ENCODE data around the gene SOS1. TPM values are rescaled to one million over a fixed set of nuclear protein-coding genes. Genes with fewer than 3 reads are reported as not detected.

Gene SOS1
- total and polyA plus RNA-seq, 5 donors from 2014 or later, result 5.5 to 50.4 (median 12.5) TPM

GRCh38 chr2:38991899-38992298, 129.0 kb downstream of the SOS1 start:
- Mint-ChIP-seq H3K9me3 (no peaks in the 10 kb centered on the region), H3K27me3 (no peaks in the 10 kb centered on the region), H3K27ac (no peak overlapping the region), H3K4me1 (peaks cover 4 to 10% (median 7%) of the 10 kb centered on the region in 4 donors), H3K36me3 (peaks cover 40% of the 10 kb centered on the region), H3K4me3 (no peak overlapping the region)
- no peaks in the 10 kb centered on the region for H3K9me3 ChIP-seq (ENCODE audit: control insufficient read depth in 2 of 2, low read length in 2 of 2)
- H3K27me3 ChIP-seq (ENCODE audit: control insufficient read depth, insufficient read depth, low read length), result no peaks in the 10 kb centered on the region
- H3K4me3 ChIP-seq (ENCODE audit: low read depth, low read length), result no peak overlapping the region
- H3K27ac ChIP-seq (ENCODE audit: insufficient read depth, low read length, poor library complexity, severe bottlenecking), result no peak overlapping the region
- peaks cover 65% of the 10 kb centered on the region for H3K36me3 ChIP-seq (ENCODE audit: control insufficient read depth, insufficient read depth, low read length)
- ATAC-seq (ENCODE audit: low read depth in 2 of 2) (no peak), DNase-seq (no peak)
- H3K4me1 ChIP-seq (ENCODE audit: control insufficient read depth, insufficient read depth, low read length, poor library complexity, severe bottlenecking), result no peaks in the 10 kb centered on the region

DNA sequence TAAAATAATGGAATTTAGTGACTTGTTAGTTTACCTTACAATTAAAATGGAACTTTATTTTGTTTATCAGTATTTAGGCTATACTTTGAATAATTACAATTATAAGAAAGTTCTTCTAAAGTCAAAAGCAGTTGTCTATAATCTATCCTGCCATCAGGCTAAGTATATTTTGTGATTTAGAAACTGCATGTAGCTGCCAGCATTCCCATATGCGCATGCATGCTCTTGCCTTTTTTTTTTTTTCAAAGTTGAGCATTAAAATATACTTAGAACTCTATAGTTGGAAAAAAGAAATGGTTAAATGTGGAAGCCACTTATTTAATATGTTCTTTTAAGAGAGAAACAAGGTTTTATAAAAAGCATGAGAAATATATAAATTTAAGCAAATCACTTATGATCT, 132.1 kb downstream of the SOS1 start:
- Mint-ChIP-seq H3K4me3 (no peak overlapping the region), H3K27me3 (no peaks in the 10 kb centered on the region), H3K9me3 (no peaks in the 10 kb centered on the region), H3K4me1 (peaks cover 4 to 10% (median 6%) of the 10 kb centered on the region in 4 donors), H3K27ac (no peak overlapping the region), H3K36me3 (peaks cover 39% of the 10 kb centered on the region)
- H3K36me3 ChIP-seq (ENCODE audit: control insufficient read depth, insufficient read depth, low read length), result peaks cover 62% of the 10 kb centered on the region
- DNase-seq (no peak), ATAC-seq (ENCODE audit: low read depth in 2 of 2) (no peak)
- no peak overlapping the region for H3K4me3 ChIP-seq (ENCODE audit: low read depth, low read length)
- no peaks in the 10 kb centered on the region for H3K9me3 ChIP-seq (ENCODE audit: control insufficient read depth in 2 of 2, low read length in 2 of 2)
- no peak overlapping the region for H3K27ac ChIP-seq (ENCODE audit: insufficient read depth, low read length, poor library complexity, severe bottlenecking)
- no peaks in the 10 kb centered on the region for H3K27me3 ChIP-seq (ENCODE audit: control insufficient read depth, insufficient read depth, low read length)
- no peaks in the 10 kb centered on the region for H3K4me1 ChIP-seq (ENCODE audit: control insufficient read depth, insufficient read depth, low read length, poor library complexity, severe bottlenecking)

DNA sequence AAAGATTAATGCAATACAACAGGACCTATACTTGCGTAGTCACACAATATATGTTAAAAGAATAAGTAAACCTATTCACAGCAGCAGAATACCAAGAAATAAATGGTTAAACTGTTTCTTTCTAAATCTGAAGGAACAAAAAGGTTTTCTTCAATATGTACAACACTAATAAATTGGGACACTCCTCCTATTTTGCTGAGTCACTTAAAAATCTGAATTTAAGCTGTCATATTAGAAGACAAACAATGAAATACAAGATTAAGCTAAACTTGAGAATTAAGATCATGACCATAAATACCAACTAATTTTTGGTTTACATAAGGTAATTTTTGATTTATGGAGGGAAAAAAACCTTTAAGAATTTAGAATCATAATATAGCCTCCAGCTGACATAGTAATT, 138.4 kb downstream of the SOS1 start:
- Mint-ChIP-seq H3K27me3 (no peaks in the 10 kb centered on the region), H3K4me1 (peaks cover 0 to 5% (median 0%) of the 10 kb centered on the region in 4 donors), H3K9me3 (no peaks in the 10 kb centered on the region), H3K27ac (no peak overlapping the region), H3K4me3 (no peak overlapping the region), H3K36me3 (peaks cover 23% of the 10 kb centered on the region)
- no peaks in the 10 kb centered on the region for H3K27me3 ChIP-seq (ENCODE audit: control insufficient read depth, insufficient read depth, low read length)
- H3K4me1 ChIP-seq (ENCODE audit: control insufficient read depth, insufficient read depth, low read length, poor library complexity, severe bottlenecking), result no peaks in the 10 kb centered on the region
- no peak for ATAC-seq (ENCODE audit: low read depth in 2 of 2)
- H3K36me3 ChIP-seq (ENCODE audit: control insufficient read depth, insufficient read depth, low read length), result peaks cover 31% of the 10 kb centered on the region
- no peak for DNase-seq
- H3K9me3 ChIP-seq (ENCODE audit: control insufficient read depth in 2 of 2, low read length in 2 of 2), result no peaks in the 10 kb centered on the region
- no peak overlapping the region for H3K27ac ChIP-seq (ENCODE audit: insufficient read depth, low read length, poor library complexity, severe bottlenecking)
- H3K4me3 ChIP-seq (ENCODE audit: low read depth, low read length), result no peak overlapping the region

DNA sequence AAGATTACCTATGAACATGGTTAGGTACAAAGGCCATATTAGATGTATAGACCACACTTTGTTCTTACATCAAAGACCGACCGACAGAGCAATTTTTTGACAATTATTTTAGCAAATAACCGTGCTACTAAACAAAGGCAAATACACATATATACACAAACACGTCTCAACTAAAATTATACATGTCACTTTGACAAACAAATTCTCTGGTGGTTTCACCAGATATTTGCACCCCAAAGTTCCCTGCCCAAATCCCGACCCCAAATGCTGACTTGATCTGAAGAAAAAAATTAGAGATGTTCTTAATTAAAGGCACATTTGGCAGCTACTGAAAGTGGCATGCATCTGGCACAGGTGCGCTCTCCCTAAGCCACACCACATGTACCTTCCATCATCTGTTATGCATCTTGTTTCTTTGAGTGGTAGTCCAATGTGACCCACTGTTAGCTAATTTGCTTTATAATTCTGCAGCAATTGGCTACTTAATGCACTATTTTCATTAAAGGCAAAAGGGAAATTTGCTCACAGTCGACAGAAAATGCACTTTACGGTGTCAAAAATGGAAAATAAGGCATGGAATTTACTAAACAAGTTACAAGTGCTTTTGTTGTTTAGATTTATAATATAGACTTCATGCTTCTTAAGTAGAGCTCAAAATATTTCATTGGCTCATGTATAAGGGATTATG, 139.0 kb downstream of the SOS1 start:
- ATAC-seq (ENCODE audit: low read depth in 2 of 2) (no peak), DNase-seq (no peak)
- Mint-ChIP-seq H3K27ac (no peak overlapping the region), H3K4me1 (peaks cover 0 to 5% (median 0%) of the 10 kb centered on the region in 4 donors), H3K4me3 (no peak overlapping the region), H3K9me3 (no peaks in the 10 kb centered on the region), H3K36me3 (peaks cover 19% of the 10 kb centered on the region), H3K27me3 (no peaks in the 10 kb centered on the region)
- Histone ChIP-seq H3K36me3 (ENCODE audit: control insufficient read depth, insufficient read depth, low read length) (peaks cover 25% of the 10 kb centered on the region), H3K27me3 (ENCODE audit: control insufficient read depth, insufficient read depth, low read length) (no peaks in the 10 kb centered on the region), H3K9me3 (ENCODE audit: control insufficient read depth in 2 of 2, low read length in 2 of 2) (no peaks in the 10 kb centered on the region), H3K4me3 (ENCODE audit: low read depth, low read length) (no peak overlapping the region), H3K27ac (ENCODE audit: insufficient read depth, low read length, poor library complexity, severe bottlenecking) (no peak overlapping the region), H3K4me1 (ENCODE audit: control insufficient read depth, insufficient read depth, low read length, poor library complexity, severe bottlenecking) (no peaks in the 10 kb centered on the region)

DNA sequence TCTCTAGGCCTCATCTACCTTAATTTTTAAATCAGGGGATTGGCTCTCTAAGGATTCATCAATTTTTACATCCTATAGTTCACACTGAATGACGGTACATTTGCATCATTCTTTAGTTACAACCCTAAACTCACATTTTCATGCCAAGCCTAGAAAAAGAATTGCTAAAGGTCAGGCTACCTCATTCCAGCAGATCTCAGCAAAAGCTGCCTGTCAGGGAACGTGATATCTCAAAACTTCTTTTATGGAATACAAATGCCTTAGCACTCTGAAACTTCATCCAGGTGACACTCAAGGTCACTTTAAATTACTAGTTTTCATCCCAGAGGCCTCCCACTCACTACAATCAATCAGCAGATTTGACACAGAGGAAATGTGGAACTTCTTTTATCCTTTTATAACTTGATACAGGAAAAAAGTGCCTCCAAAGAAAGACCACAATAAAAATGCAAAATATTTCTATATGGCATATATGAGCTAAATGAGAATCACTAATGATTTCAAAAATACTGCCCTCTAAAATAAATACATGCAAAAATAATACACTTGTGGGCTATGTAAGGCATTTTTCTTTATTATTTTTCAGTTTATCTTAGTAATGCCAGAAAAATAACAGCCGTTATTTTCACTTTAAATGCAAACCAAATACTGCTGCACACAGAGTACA, 139.7 kb downstream of the SOS1 start:
- H3K9me3 ChIP-seq (ENCODE audit: control insufficient read depth in 2 of 2, low read length in 2 of 2), result no peaks in the 10 kb centered on the region
- H3K4me1 ChIP-seq (ENCODE audit: control insufficient read depth, insufficient read depth, low read length, poor library complexity, severe bottlenecking), result no peaks in the 10 kb centered on the region
- ATAC-seq (ENCODE audit: low read depth in 2 of 2) (no peak), DNase-seq (no peak)
- no peak overlapping the region for H3K27ac Mint-ChIP-seq
- H3K36me3 ChIP-seq (ENCODE audit: control insufficient read depth, insufficient read depth, low read length), result peaks cover 18% of the 10 kb centered on the region
- H3K4me3 ChIP-seq (ENCODE audit: low read depth, low read length), result no peak overlapping the region
- H3K27ac ChIP-seq (ENCODE audit: insufficient read depth, low read length, poor library complexity, severe bottlenecking), result no peak overlapping the region
- H3K27me3 ChIP-seq (ENCODE audit: control insufficient read depth, insufficient read depth, low read length), result no peaks in the 10 kb centered on the region
- H3K9me3 Mint-ChIP-seq, result no peaks in the 10 kb centered on the region
- H3K27me3 Mint-ChIP-seq, result no peaks in the 10 kb centered on the region
- no peak overlapping the region for H3K4me3 Mint-ChIP-seq
- H3K36me3 Mint-ChIP-seq, result peaks cover 18% of the 10 kb centered on the region
- peaks cover 0 to 7% (median 0%) of the 10 kb centered on the region in 4 donors for H3K4me1 Mint-ChIP-seq

DNA sequence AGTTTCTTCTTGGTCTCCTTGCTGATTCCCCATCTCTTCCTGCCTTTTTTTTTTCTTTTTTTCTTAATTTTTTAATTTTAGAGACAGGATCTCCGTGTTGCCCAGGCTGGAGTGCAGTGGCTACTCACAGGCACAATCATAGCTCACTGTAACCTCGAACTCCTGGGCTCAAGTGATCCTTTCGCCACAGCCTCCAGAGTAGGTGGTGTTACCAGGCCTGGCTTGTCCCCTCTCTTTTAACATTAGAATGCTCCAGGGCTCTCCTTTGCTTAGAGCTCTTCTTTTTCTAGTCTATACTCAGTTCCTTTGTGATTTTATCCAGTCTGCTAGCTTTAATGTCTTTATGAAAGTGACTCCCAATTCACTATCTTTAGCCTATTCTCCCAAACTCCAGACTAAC, 141.9 kb downstream of the SOS1 start:
- H3K9me3 ChIP-seq (ENCODE audit: control insufficient read depth in 2 of 2, low read length in 2 of 2), result no peaks in the 10 kb centered on the region
- H3K4me1 Mint-ChIP-seq, result peaks cover 0 to 7% (median 0%) of the 10 kb centered on the region in 4 donors
- no peak overlapping the region for H3K4me3 Mint-ChIP-seq
- no peak overlapping the region for H3K27ac Mint-ChIP-seq
- no peaks in the 10 kb centered on the region for H3K9me3 Mint-ChIP-seq
- no peak for DNase-seq
- no peaks in the 10 kb centered on the region for H3K27me3 Mint-ChIP-seq
- peaks cover 2% of the 10 kb centered on the region for H3K36me3 ChIP-seq (ENCODE audit: control insufficient read depth, insufficient read depth, low read length)
- no peak overlapping the region for H3K4me3 ChIP-seq (ENCODE audit: low read depth, low read length)
- H3K27me3 ChIP-seq (ENCODE audit: control insufficient read depth, insufficient read depth, low read length), result no peaks in the 10 kb centered on the region
- peaks cover 4% of the 10 kb centered on the region for H3K36me3 Mint-ChIP-seq
- no peak for ATAC-seq (ENCODE audit: low read depth in 2 of 2)
- no peak overlapping the region for H3K27ac ChIP-seq (ENCODE audit: insufficient read depth, low read length, poor library complexity, severe bottlenecking)
- no peaks in the 10 kb centered on the region for H3K4me1 ChIP-seq (ENCODE audit: control insufficient read depth, insufficient read depth, low read length, poor library complexity, severe bottlenecking)

DNA sequence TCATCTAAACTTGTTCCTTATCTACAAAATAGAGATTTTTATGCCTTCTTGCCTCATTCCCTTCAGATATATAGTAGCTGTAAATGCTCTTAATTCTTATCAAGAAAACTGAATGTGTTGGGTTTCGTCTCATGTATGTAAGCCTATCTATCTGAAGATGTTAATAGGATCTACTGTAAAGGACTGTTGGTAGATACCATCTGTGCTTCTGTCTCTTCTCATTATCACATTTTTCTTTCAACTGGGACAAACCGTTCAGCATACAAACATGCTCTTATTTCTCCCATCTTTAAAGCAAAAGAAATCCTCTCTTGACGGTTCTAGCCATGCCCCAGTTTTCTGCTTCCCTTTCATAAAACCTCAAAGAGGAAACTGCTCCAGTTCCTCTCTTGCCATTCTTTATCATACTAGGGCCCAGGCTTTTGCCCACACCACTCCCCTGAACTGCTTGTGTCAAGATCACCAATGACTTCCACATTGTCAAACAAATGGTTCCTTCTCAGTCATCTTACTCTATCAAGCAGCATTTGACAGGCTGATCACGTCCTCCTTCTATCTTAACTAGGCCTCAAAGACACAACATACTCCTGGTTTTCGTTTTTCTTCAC, 142.5 kb downstream of the SOS1 start:
- Histone ChIP-seq H3K4me1 (ENCODE audit: control insufficient read depth, insufficient read depth, low read length, poor library complexity, severe bottlenecking) (no peaks in the 10 kb centered on the region), H3K9me3 (ENCODE audit: control insufficient read depth in 2 of 2, low read length in 2 of 2) (no peaks in the 10 kb centered on the region), H3K4me3 (ENCODE audit: low read depth, low read length) (no peak overlapping the region), H3K36me3 (ENCODE audit: control insufficient read depth, insufficient read depth, low read length) (no peaks in the 10 kb centered on the region), H3K27me3 (ENCODE audit: control insufficient read depth, insufficient read depth, low read length) (no peaks in the 10 kb centered on the region), H3K27ac (ENCODE audit: insufficient read depth, low read length, poor library complexity, severe bottlenecking) (no peak overlapping the region)
- H3K9me3 Mint-ChIP-seq, result no peaks in the 10 kb centered on the region
- peaks cover 4% of the 10 kb centered on the region for H3K36me3 Mint-ChIP-seq
- H3K27me3 Mint-ChIP-seq, result no peaks in the 10 kb centered on the region
- peaks cover 0 to 5% (median 0%) of the 10 kb centered on the region in 4 donors for H3K4me1 Mint-ChIP-seq
- H3K27ac Mint-ChIP-seq, result peak overlapping the region in 1 of 3 donors; percentile 1
- DNase-seq (no peak), ATAC-seq (ENCODE audit: low read depth in 2 of 2) (no peak)
- H3K4me3 Mint-ChIP-seq, result no peak overlapping the region
